ENCODE results near the gene LRMDA.

Gene LRMDA

GRCh38 chr10:75672111-75672671 lies 240.8 kb downstream of the LRMDA start:
- Mint-ChIP-seq H3K36me3 (no peaks in the 10 kb centered on the region), H3K27me3 (no peaks in the 10 kb centered on the region), H3K9me3 (no peaks in the 10 kb centered on the region), H3K4me1 (no peaks in the 10 kb centered on the region), H3K27ac (no peak overlapping the region), H3K4me3 (no peak overlapping the region)
- ATAC-seq: no peak

- H3K4me1 Mint-ChIP-seq: no peaks in the 10 kb centered on the region
- no peaks in the 10 kb centered on the region for H3K36me3 Mint-ChIP-seq
- H3K27me3 Mint-ChIP-seq: no peaks in the 10 kb centered on the region
- no peak overlapping the region for H3K4me3 Mint-ChIP-seq
- H3K9me3 Mint-ChIP-seq: no peaks in the 10 kb centered on the region
- ATAC-seq: no peak
- H3K27ac Mint-ChIP-seq: no peak overlapping the region
These were observed 241.4 kb downstream of the LRMDA start for GRCh38 chr10:75672842-75673241.

GRCh38 chr10:75677541-75677940 lies 246.1 kb downstream of the LRMDA start:
- no peaks in the 10 kb centered on the region for H3K4me1 Mint-ChIP-seq
- no peaks in the 10 kb centered on the region for H3K9me3 Mint-ChIP-seq
- ATAC-seq: no peak
- no peaks in the 10 kb centered on the region for H3K27me3 Mint-ChIP-seq
- no peaks in the 10 kb centered on the region for H3K36me3 Mint-ChIP-seq
- H3K27ac Mint-ChIP-seq: no peak overlapping the region
- no peak overlapping the region for H3K4me3 Mint-ChIP-seq

GRCh38 chr10:75678527-75678926 lies 247.1 kb downstream of the LRMDA start:
- Mint-ChIP-seq H3K36me3 (no peaks in the 10 kb centered on the region), H3K27ac (no peak overlapping the region), H3K4me1 (no peaks in the 10 kb centered on the region), H3K27me3 (no peaks in the 10 kb centered on the region), H3K9me3 (no peaks in the 10 kb centered on the region), H3K4me3 (no peak overlapping the region)
- no peak for ATAC-seq

- ATAC-seq: no peak
- Mint-ChIP-seq H3K4me3 (no peak overlapping the region), H3K36me3 (no peaks in the 10 kb centered on the region), H3K27ac (no peak overlapping the region), H3K4me1 (no peaks in the 10 kb centered on the region), H3K27me3 (no peaks in the 10 kb centered on the region), H3K9me3 (no peaks in the 10 kb centered on the region)
These were observed 248.1 kb downstream of the LRMDA start for GRCh38 chr10:75679536-75679935.

- H3K9me3 Mint-ChIP-seq: no peaks in the 10 kb centered on the region
- H3K4me3 Mint-ChIP-seq: no peak overlapping the region
- ATAC-seq: no peak
- no peak overlapping the region for H3K27ac Mint-ChIP-seq
- no peaks in the 10 kb centered on the region for H3K27me3 Mint-ChIP-seq
- H3K4me1 Mint-ChIP-seq: no peaks in the 10 kb centered on the region
- no peaks in the 10 kb centered on the region for H3K36me3 Mint-ChIP-seq
These were observed 249.9 kb downstream of the LRMDA start for GRCh38 chr10:75681334-75681733.

GRCh38 chr10:75682649-75683557 lies 251.5 kb downstream of the LRMDA start:
- no peak for ATAC-seq
- Mint-ChIP-seq H3K4me3 (no peak overlapping the region), H3K27me3 (no peaks in the 10 kb centered on the region), H3K9me3 (peaks cover 6% of the 10 kb centered on the region), H3K36me3 (no peaks in the 10 kb centered on the region), H3K4me1 (no peaks in the 10 kb centered on the region), H3K27ac (no peak overlapping the region)

GRCh38 chr10:75685187-75685586 lies 253.8 kb downstream of the LRMDA start:
- Mint-ChIP-seq H3K9me3 (peaks cover 6% of the 10 kb centered on the region), H3K4me1 (no peaks in the 10 kb centered on the region), H3K36me3 (no peaks in the 10 kb centered on the region), H3K27ac (no peak overlapping the region), H3K4me3 (no peak overlapping the region), H3K27me3 (no peaks in the 10 kb centered on the region)
- no peak for ATAC-seq

- Mint-ChIP-seq H3K9me3 (peaks cover 6% of the 10 kb centered on the region), H3K27ac (no peak overlapping the region), H3K4me1 (no peaks in the 10 kb centered on the region), H3K36me3 (no peaks in the 10 kb centered on the region), H3K27me3 (no peaks in the 10 kb centered on the region), H3K4me3 (no peak overlapping the region)
- no peak for ATAC-seq
These were observed 257.3 kb downstream of the LRMDA start for GRCh38 chr10:75688506-75689300.

GRCh38 chr10:75693489-75693888 lies 262.1 kb downstream of the LRMDA start:
- H3K27me3 Mint-ChIP-seq: no peaks in the 10 kb centered on the region
- no peaks in the 10 kb centered on the region for H3K4me1 Mint-ChIP-seq
- H3K9me3 Mint-ChIP-seq: peaks cover 3% of the 10 kb centered on the region
- no peak overlapping the region for H3K27ac Mint-ChIP-seq
- ATAC-seq: no peak
- no peaks in the 10 kb centered on the region for H3K36me3 Mint-ChIP-seq
- H3K4me3 Mint-ChIP-seq: no peak overlapping the region

- Mint-ChIP-seq H3K36me3 (no peaks in the 10 kb centered on the region), H3K4me1 (no peaks in the 10 kb centered on the region), H3K27ac (no peak overlapping the region), H3K4me3 (no peak overlapping the region), H3K9me3 (peaks cover 3% of the 10 kb centered on the region), H3K27me3 (no peaks in the 10 kb centered on the region)
- no peak for ATAC-seq
These were observed 262.8 kb downstream of the LRMDA start for GRCh38 chr10:75694269-75694668.

- no peak overlapping the region for H3K27ac Mint-ChIP-seq
- no peaks in the 10 kb centered on the region for H3K36me3 Mint-ChIP-seq
- H3K4me3 Mint-ChIP-seq: no peak overlapping the region
- H3K27me3 Mint-ChIP-seq: no peaks in the 10 kb centered on the region
- no peaks in the 10 kb centered on the region for H3K4me1 Mint-ChIP-seq
- ATAC-seq: no peak
- H3K9me3 Mint-ChIP-seq: peaks cover 3% of the 10 kb centered on the region
These were observed 263.4 kb downstream of the LRMDA start for GRCh38 chr10:75694790-75695189.

- Mint-ChIP-seq H3K4me3 (no peak overlapping the region), H3K27ac (no peak overlapping the region), H3K4me1 (no peaks in the 10 kb centered on the region), H3K9me3 (peaks cover 3% of the 10 kb centered on the region), H3K36me3 (no peaks in the 10 kb centered on the region), H3K27me3 (no peaks in the 10 kb centered on the region)
- no peak for ATAC-seq
These were observed 264.6 kb downstream of the LRMDA start for GRCh38 chr10:75695994-75696393.

- Mint-ChIP-seq H3K4me1 (no peaks in the 10 kb centered on the region), H3K27me3 (no peaks in the 10 kb centered on the region), H3K9me3 (peaks cover 3% of the 10 kb centered on the region), H3K36me3 (no peaks in the 10 kb centered on the region), H3K27ac (no peak overlapping the region), H3K4me3 (no peak overlapping the region)
- no peak for ATAC-seq
These were observed 265.1 kb downstream of the LRMDA start for GRCh38 chr10:75696536-75696935.

GRCh38 chr10:75703191-75703854 lies 271.9 kb downstream of the LRMDA start:
- ATAC-seq: no peak
- Mint-ChIP-seq H3K27me3 (no peaks in the 10 kb centered on the region), H3K27ac (no peak overlapping the region), H3K36me3 (no peaks in the 10 kb centered on the region), H3K9me3 (peaks cover 3% of the 10 kb centered on the region), H3K4me1 (no peaks in the 10 kb centered on the region), H3K4me3 (no peak overlapping the region)

Data from stimulated activated memory B cell treated with anti-CD40 and anti-IgM and Interleukin-4, amounts not matched to agents 10 μg/mL and 1 μg/mL and 100 μg/mL, for 72 hours (primary cell).